Measurements from ENCODE around the gene SLC25A43.
"Not testable (repeated sequence)": the region's sequence is repeated elsewhere in the genome, so short reads cannot be mapped to it uniquely, and the experiment has no call there.

The SLC25A43 gene

DNA sequence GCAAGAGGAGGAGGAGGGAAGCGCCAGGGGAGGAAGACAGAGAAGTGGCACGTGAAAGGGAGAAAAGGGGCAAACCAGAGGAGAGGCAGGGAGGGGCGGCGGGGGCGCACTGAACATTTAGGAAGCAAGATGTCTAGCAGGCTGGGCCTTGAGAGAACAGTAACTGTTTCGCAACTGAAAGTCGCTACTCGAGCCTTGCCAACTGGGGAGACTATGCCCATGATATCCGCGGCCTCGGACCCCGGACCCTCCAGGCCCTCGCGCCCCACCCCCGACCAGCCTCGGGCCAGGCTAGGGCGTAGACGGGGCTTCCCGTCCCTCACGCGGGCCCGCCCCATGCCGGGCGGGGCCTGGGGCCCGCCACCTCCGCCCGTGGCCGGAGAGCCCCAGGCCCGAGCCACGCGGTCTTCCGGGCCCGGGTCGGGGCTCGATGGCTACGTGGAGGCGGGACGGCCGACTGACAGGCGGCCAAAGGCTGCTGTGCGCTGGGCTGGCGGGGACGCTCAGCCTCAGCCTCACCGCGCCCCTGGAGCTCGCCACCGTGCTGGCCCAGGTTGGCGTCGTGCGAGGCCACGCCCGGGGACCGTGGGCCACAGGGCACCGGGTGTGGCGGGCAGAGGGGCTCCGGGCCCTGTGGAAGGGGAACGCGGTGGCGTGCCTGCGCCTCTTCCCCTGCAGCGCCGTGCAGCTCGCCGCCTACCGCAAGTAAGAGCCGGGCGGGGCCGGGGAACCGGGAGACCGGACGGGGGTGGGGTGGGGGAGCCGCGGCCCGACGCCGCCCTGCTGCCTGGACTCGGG lies at the start of gene SLC25A43:
Gene SLC25A43, plus strand, starts transcription at position 363 of the 798 bp plus-strand sequence. Its CDS starts 68 bp downstream, at position 431.
- DNase-seq = no peak

DNA sequence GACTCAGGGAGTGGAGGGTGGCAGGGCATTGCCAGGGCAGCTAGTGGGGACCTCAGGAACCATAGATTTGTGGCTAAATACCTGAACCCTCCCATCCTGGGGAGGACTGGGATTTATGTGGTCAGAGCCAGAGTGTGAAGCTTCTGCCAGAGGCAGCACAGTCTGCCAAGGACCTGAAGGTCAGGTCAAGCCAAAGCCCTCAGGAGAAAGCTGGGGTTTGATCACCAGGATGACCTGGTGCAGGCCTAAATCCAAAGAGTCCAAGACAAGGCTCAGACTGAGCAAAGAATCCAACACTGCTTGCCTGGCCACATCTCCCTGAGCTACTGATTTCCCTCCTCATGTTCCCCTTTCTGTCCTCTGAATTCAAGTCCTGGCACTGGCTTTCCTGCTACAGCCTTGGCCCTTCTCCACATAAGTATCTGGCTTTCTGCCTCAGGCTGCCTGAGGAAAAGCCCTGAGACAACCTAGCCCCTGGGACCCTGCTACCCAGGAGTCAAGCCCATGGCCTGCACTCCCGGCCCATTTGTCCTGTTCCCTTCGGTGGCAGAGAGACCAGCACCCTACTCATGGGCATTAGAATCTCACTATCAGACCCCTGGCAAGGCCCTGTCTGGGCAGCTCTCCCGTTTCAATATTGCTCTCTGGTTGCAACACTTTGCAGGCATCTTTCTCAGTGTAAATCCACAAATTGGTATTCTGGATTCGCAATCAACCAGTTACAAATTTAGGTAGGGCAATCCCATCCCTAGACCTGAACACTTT lies 39.3 kb upstream of the SLC25A43 start:
- DNase-seq = no peak

DNA sequence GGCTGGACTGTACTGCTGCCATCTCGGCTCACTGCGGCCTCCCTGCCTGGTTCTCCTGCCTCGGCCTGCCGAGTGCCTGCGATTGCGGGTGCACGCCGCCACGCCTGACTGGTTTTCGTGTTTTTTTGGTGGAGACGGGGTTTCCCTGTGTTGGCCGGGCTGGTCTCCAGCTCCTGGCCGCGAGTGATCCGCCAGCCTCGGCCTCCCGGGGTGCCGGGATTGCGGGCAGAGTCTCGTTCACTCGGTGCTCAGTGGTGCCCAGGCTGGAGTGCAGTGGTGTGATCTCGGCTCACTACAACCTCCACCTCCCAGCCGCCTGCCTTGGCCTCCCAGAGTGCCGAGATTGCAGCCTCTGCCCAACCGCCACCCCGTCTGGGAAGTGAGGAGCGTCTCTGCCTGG lies 37.7 kb upstream of the SLC25A43 start:
- not testable (repeated sequence) for DNase-seq

DNA sequence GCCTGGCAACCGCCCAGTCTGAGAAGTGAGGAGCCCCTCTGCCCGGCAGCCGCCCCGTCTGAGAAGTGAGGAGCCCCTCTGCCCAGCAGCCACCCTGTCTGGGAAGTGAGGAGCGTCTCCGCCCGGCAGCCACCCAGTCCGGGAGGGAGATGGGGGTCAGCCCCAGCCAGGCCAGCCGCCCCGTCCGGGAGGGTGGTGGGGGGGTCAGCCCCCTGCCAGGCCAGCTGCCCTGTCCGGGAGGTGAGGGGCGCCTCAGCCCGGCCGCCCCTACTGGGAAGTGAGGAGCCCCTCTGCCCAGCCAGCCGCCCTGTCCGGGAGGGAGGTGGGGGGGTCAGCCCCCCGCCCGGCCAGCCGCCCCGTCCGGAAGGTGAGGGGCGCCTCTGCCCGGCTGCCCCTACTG lies 37.1 kb upstream of the SLC25A43 start:
- DNase-seq = not testable (repeated sequence)

DNA sequence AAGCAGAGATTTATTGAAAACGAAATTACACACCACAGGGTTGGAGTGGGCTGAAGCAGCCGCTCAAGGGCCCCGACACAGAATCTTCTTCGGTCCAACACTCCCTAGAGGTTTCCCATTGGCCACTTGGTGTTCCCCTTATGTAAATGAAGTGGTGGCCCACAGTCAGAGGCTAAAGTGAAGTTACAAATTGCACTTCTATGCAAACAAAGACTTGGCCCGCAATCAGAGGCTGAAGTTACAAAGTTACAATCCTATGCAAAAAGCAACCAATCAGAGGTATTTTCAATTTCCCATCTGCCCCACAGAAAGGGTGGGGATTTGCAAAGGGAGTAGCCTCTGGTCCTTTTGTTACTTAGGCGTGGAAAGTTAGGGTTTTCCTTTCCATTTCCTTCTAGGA lies 35.7 kb upstream of the SLC25A43 start:
- DNase-seq = no peak

DNA sequence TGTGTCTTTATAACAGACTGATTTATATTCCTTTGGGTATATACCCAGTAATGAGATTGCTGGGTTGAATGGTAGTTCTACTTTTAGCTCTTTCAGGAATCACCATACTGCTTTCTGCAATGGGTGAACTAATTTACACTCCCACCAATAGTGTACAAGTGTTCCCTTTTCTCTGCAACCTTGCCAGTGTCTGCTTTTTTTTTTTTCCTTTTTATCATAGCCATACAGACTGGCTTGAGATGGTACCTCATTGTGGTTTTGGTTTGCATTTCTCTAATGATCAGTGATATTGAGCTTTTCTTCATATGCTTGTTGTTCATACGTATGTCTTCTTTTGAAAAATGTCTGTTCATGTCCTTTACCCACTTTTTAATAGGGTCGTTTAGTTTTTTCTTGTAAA lies 27.3 kb upstream of the SLC25A43 start:
- DNase-seq = not testable (repeated sequence)

DNA sequence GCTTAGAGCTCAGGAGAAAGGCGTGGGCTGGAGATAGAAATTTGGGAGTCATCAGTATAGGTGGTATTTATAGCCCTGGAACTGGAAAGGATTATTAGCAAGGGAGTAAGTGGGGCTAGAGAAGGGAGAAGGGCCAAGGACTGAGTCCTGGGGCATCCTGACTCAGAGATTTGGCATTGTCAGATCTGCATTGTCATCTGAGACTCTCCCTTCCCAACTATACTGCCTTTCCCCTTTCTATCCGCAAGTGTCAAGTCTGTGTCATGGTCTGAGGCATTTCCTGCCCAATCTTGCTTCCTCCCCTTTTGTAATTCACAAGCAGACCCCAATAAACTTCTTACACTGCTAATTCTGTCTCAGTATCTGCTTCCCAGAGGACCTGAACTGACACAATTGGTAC lies 24.4 kb upstream of the SLC25A43 start:
- DNase-seq = no peak

DNA sequence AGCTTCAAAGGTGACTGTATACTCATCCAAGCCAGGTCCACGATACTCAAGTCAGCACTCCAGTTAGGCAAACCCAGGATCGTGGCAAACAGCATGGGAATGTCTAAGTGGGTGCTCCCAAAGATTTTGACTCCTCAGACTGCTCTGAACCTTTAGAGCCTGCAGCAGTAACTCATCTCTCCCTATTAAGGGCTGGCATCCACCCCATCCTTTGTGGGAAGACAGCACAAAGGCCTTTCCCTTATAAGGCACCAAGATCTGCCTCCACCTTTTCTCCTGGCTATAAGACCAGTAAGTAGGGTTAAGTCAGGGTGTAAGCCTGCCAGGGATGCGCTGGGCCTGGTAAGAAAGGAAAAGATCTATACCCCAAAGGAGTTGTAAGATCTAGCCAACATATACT lies 23.6 kb upstream of the SLC25A43 start:
- DNase-seq = no peak

DNA sequence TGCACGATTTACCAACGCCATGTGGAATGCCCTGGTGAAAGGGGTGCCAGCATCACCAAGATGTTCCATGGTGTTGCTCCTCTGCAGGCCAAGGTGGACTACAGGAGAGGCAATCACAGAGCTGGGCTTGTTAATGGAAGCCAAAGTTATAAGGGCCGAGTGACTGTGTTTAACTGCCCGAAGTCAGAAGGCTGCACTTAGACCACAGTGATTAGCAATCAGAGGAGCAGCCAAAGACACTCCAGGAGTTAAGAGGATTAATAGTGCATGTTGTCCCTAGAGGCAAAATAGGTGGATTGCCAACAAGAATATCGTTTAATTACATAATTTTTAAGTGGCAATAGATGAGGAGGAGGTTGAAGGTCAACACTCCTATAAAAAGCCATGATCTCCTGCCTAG lies 22.8 kb upstream of the SLC25A43 start:
- no peak for DNase-seq

DNA sequence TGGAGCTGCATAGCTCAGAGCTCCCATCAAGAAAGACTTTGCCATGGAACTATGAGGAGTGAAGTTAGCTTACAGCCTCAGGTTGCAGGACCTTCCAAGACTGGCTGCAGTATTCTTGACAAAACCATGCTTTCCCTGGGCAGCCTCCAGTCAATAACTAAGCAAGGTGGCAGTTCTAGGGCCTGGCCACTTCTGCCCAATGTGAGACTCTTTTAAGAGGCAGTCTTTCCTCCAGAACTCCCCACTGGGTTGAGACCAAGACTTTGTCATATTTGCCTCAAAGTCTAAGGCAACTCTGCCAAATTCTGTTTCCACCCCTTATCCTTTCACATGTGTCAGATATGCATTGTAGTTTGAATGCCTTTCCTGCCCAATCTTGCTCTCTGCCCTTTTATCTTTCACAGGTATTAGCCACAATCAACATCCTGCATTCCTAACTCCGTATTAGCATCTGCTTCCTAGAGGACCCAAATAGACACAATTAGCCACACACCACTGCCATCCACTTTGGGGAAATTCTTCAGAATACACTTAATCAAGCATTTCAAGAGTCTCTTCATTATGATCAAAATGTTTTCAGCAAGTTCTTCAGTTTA lies 17.7 kb upstream of the SLC25A43 start:
- no peak for DNase-seq

DNA sequence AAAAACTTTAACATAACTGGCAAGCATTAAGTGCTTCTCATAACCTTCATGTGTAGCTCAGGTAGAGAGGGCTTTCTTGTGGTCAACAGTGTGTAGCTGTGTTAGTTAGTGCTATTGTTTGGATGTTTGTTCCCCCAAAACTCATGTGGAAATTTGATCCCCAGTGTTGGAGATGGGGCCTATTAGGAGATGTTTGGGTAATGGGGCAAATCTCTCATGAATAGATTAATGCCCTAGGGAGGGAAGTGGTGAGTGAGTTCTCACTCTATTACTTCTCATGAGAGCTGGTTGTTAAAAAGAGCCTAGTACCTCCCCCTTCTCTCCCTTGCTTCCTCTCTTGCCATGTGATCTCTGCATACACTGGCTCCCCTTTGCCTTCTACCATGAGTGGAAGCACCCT lies 16.5 kb upstream of the SLC25A43 start:
- no peak for DNase-seq

DNA sequence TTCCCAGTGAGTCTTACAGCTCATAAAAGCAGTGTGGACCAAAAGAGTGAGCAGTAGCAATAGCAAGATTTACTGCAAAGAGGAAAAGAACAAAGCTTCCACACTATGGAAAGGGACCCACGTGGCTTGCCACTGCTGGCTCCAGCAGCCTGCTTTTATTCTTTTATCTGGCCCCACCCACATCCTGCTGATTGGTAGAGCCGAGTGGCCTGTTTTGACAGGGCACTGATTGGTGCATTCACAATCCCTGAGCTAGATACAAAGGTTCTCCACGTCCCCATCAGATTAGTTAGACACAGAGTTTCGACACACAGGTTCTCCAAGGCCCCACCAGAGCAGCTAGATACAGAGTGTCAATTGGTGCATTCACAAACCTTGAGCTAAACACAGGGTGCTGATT lies 12.5 kb upstream of the SLC25A43 start:
- DNase-seq = not testable (repeated sequence)

DNA sequence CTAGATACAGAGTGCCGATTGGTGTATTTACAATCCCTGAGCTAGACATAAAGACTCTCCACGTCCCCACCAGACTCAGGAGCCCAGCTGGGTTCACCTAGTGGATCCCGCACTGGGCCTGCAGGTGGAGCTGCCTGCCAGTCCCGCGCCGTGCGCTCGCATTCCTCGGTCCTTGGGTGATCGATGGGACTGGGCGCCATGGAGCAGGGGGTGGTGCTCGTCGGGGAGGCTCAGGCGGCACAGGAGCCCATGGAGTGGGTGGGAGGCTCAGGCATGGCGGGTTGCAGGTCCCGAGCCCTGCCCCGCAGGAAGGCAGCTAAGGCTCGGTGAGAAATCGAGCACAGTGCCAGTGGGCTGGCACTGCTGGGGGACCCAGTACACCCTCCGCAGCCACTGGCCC lies 11.7 kb upstream of the SLC25A43 start:
- DNase-seq = not testable (repeated sequence)

DNA sequence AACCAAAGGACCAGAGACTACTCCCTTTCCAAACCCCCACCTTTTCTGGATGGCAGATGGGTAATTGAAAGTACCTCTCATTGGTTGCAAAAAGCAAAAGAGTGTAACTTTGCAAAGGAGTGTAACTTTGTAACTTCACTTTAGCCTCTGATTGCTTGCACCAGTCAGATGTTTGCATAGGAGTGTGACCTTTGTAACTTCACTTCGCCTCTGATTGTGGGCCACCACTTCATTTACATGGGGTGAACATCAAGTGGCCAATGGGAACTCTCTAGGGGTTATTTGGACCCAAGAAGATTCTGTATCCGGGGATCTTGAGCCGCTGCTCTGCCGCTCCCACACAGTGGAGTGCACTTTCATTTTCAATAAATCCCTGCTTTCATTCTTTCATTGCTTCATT lies 9.9 kb upstream of the SLC25A43 start:
- DNase-seq = no peak

DNA sequence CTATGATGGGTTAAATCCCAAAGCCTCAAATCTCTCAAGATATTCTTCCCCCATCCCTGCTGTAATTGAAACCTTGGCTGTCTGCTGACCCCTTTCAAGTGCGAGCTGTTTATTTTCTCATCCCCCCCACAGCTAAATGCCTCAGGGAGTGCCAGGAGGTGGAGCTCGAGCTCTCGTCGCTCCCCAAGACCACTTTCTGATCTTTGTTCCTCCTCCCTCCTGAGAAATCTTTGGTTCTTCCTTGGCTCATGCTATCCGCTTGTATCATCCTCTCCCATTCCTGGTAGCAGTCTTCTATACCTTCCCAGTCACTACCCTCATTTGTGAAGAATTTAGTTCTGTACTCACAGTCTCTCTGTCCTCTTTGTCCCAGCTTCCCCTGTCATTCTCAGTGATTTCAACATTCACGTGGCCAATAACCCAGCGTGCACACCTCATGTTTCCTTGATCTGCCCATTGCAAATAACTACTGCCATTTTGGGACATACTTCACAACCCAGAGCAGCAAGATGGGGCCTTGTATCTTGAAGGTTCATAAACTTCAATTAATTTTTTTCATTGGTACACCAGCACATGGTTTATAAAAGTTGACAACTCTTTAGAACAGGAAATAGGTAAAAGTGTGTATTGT lies 9.2 kb upstream of the SLC25A43 start:
- no peak for DNase-seq

DNA sequence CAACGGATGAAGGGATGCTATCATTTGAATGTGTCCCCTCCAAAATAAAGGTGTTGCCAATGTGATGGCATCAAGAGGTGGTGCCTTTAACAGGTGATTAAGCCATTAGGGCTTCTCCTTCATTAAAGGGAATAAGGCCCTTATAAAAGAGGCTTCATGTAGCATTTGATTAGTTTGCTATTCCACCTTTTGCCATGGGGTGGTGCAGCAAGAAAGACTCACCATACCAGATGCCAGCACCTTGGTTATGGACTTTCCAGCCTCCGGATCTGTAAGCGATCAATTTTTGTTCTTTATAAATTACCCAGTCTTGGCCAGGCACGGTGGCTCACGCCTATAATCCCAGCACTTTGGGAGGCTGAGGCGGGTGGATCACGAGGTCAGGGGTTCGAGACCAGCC lies 7.9 kb upstream of the SLC25A43 start:
- no peak for DNase-seq

DNA sequence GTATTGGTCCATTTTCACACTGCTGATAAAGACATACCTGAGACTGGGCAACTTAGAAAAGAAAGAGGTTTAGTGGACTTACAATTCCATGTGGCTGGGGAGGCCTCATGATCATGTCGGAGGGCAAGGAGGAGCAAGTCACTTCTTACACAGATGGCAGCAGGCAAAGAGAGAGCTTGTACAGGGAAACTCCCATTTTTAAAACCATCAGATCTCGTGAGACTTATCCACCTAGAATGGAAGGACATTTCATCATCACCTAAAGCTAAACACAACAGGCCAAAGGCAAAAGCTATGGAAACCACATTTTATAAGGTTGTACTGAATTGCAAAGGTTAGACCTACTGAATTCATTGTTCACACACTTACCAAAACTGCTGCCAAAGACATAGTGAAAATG lies 6.0 kb upstream of the SLC25A43 start:
- DNase-seq = no peak

DNA sequence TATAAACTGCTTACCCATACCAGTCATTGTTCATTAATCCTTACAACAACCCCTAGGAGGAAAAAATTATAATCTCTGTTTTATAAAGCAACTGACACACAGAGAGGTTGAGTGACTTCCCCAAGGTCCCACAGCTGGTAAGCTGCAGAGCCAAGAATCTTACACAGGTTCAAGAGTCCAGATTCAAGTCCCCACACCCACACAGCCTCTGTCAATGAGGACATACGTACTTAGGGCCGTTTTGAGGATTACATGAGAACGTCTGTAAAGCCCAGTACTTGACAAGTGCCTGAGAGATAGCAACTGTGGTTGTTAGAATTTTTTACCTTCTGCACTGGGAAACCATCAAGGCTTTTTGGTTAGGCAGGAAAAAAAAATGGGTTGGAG lies 556 bp upstream of the SLC25A43 start:
- no peak for DNase-seq

DNA sequence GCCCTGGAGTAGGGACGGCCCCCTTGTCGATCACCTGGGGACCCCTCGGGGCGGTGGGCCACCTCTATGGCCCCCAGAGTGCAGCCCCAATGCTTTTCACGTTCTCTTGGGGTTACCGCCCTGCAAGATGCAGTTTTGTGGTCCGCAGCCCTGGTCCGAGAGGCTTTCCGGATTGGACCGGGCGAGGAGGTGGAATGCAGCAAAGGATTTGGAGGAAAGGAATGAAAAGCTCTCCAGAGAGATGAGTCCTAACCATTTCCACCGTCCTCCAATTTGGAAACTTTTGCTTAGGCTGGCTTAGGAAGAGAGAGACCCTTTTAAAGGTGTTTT lies 601 bp downstream of the SLC25A43 start:
- DNase-seq = no peak

DNA sequence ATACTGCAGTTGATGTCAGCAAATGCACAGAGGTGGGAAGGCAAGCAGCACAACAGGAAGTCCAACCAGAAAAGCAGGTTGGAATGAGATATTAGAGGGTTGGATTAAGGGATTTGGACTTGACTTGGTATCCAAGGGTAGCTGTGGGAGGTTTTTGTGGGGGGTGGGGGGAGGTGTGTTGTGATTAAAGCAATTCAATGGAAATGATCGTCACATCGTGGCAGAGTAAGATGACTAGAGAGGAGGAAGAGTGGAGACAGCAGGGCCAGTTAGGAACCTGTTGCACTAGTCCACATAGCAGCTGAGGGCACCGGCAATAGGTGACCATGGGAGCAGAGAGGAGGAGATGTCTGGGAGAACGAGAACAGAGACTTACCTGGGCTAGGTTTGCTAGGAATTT lies 2.4 kb downstream of the SLC25A43 start:
- no peak for DNase-seq

DNA sequence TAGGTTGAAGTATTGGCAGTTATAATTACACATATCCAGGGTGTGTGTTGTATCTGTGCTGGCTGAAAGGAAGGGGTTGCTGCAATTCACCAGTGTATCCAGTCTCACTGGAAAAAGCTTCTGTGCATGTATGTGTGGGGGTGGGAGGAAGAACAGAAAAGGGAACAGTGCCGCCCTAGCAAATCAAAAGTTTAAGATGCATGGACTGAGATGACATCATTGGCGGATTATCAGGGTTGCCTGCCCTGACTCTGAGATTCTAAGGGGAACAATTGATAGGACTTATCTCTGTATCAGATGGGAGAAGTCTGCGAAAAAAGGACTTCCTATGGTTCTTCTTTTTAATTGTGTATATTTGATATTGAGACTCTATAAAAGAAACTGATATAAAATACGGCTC lies 3.5 kb downstream of the SLC25A43 start:
- DNase-seq = no peak

DNA sequence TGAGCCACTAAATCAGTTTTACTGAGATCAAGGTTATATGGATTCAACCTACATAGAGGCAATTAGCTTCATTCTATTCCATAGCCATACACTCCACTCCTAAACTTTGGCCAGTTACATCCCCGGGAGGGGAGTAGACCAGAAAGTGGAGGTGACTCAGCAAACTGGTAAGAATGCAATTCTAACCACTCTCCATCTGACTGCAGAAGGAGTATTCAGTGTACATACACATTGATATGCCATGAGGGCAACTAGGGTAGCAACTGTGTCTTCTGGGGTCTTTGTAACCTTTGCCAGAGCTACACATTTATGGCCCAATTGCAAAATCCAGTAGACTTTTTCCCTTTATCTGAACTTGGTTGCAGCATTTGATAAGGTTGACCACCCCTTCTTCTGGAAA lies 7.6 kb downstream of the SLC25A43 start:
- no peak for DNase-seq

DNA sequence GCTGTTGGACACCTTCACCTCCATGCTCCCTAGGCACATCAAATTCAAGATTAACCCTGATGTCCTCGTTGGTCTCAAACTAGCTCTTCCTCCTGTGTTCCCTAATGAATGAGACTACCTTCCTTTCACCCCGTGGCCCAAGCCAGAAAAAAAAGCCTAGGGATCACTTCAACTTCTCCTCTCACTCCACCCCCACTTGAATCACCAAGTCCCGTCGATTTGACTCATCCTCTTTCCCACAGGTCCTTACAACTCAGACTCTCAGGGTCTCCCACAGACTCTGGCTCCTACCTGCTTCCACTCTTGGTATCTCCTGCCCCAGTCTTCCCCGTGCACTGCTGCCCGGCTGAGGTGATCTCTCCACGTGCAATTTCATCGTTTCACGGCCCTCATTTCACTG lies 8.5 kb downstream of the SLC25A43 start:
- DNase-seq = no peak

All from NCI-H2171 treated with DMSO at 0.1 percent for 48 hours (cell line).